Loucy (cell line): ENCODE results near the gene NHS.

Source experiments
- H2AFZ ChIP-seq: fragments of 200-600 bp; sonication (generic); 2 replicates; pipeline ENCODE4 v1.6.0; 2016; ENCODE audit warnings: antibody characterized with exemption, mild to moderate bottlenecking, low read length, moderate library complexity
- H3F3A ChIP-seq: fragments of 200-600 bp; 2 replicates; pipeline ENCODE4 v1.6.0; 2016; ENCODE audit warnings: antibody characterized with exemption, low read depth, mild to moderate bottlenecking
- H3K27me3 ChIP-seq: fragments of 200-600 bp; sonication (generic); 2 replicates; pipeline ENCODE4 v1.6.1; 2014; ENCODE audit warnings: low read length, mild to moderate bottlenecking; ENCODE audit not compliant: insufficient read depth, poor library complexity, severe bottlenecking
- H3K36me3 ChIP-seq: fragments of 200-600 bp; sonication (generic); 2 replicates; pipeline ENCODE4 v1.6.1; 2016; ENCODE audit warnings: low read length; ENCODE audit not compliant: insufficient read depth
- H3K4me1 ChIP-seq: fragments of 200-600 bp; sonication (generic); 2 replicates; pipeline ENCODE4 v1.5.1; 2014; ENCODE audit warnings: low read length, mild to moderate bottlenecking; ENCODE audit not compliant: insufficient read depth, poor library complexity, severe bottlenecking
- H3K4me2 ChIP-seq: fragments of 200-600 bp; sonication (generic); 2 replicates; pipeline ENCODE4 v1.6.0; 2014; ENCODE audit warnings: antibody characterized with exemption, low read length, low read depth, mild to moderate bottlenecking; ENCODE audit not compliant: poor library complexity, severe bottlenecking
- H3K4me3 ChIP-seq: fragments of 200-600 bp; sonication (generic); 2 replicates; pipeline ENCODE4 v1.5.1; 2014; ENCODE audit warnings: low read length, mild to moderate bottlenecking, mixed read lengths; ENCODE audit not compliant: poor library complexity, severe bottlenecking
- H3K79me2 ChIP-seq: fragments of 200-600 bp; sonication (generic); 2 replicates; pipeline ENCODE4 v1.6.1; 2014; ENCODE audit warnings: low read length; ENCODE audit not compliant: insufficient read depth
- H3K9ac ChIP-seq: fragments of 200-600 bp; sonication (generic); 2 replicates; pipeline ENCODE4 v1.6.0; 2014; ENCODE audit warnings: mild to moderate bottlenecking, low read depth, low read length, moderate library complexity; ENCODE audit not compliant: poor library complexity, severe bottlenecking
- H3K9me2 ChIP-seq: fragments of 200-600 bp; sonication (generic); replicated peaks from 2 replicates; pipeline ENCODE4 v1.6.1; 2016; ENCODE audit warnings: low read depth, low read length, mixed read lengths
- H3K9me3 ChIP-seq: fragments of 200-600 bp; sonication (generic); 2 replicates; pipeline ENCODE4 v1.6.1; 2014; ENCODE audit warnings: mild to moderate bottlenecking, antibody characterized with exemption, low read length, low read depth; ENCODE audit not compliant: insufficient read depth
- H4K20me1 ChIP-seq: fragments of 200-600 bp; sonication (generic); 2 replicates; pipeline ENCODE4 v1.6.0; 2014; ENCODE audit warnings: antibody characterized with exemption, low read length, mild to moderate bottlenecking; ENCODE audit not compliant: insufficient read depth, poor library complexity, severe bottlenecking
- EZH2phosphoT487 ChIP-seq: fragments of 200-600 bp; IDR thresholded peaks from 2 replicates; pipeline ENCODE4 v1.6.1; 2018; ENCODE audit warnings: antibody characterized with exemption, mild to moderate bottlenecking, moderate library complexity, borderline replicate concordance
- TF ChIP-seq, protein P1 (sequence below): fragments of 200-600 bp; sonication (generic); conservative IDR thresholded peaks from 2 replicates; pipeline ENCODE4 v1.5.1; 2014; ENCODE audit warnings: mild to moderate bottlenecking, antibody characterized with exemption, low read length

The NHS gene

DNA sequence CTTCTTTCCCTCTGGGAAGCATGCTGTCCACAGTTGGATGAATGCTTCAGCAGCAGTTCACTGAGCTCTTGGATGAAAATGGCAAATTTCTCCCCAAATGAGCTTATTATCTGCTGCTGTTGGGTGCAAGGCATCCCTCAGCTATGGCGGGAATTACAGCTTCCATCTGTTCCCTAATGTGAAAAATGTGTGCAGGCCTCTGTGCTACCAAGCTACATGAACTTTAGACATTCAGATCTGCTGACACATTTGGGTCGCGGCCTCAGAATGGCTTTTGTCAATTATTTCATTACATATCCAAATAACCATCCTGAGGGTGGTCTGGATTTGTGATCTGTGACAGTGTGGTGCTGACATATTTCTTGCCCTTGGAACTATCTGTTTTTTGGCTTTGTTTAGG is 242.8 kb downstream of the NHS start:
- TF ChIP-seq EZH2phosphoT487 = no peak
- TF ChIP-seq, protein P1, sequence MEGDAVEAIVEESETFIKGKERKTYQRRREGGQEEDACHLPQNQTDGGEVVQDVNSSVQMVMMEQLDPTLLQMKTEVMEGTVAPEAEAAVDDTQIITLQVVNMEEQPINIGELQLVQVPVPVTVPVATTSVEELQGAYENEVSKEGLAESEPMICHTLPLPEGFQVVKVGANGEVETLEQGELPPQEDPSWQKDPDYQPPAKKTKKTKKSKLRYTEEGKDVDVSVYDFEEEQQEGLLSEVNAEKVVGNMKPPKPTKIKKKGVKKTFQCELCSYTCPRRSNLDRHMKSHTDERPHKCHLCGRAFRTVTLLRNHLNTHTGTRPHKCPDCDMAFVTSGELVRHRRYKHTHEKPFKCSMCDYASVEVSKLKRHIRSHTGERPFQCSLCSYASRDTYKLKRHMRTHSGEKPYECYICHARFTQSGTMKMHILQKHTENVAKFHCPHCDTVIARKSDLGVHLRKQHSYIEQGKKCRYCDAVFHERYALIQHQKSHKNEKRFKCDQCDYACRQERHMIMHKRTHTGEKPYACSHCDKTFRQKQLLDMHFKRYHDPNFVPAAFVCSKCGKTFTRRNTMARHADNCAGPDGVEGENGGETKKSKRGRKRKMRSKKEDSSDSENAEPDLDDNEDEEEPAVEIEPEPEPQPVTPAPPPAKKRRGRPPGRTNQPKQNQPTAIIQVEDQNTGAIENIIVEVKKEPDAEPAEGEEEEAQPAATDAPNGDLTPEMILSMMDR = no peak
- Histone ChIP-seq H4K20me1 (no peaks in the 10 kb centered on the region), H3K4me3 (no peak overlapping the region), H3K4me2 (no peak overlapping the region), H3F3A (no peaks in the 10 kb centered on the region), H3K9me3 (no peaks in the 10 kb centered on the region), H3K79me2 (no peaks in the 10 kb centered on the region), H2AFZ (no peak overlapping the region), H3K36me3 (no peaks in the 10 kb centered on the region), H3K4me1 (no peaks in the 10 kb centered on the region), H3K27me3 (no peaks in the 10 kb centered on the region), H3K9ac (no peak overlapping the region), H3K9me2 (no peaks in the 10 kb centered on the region)

DNA sequence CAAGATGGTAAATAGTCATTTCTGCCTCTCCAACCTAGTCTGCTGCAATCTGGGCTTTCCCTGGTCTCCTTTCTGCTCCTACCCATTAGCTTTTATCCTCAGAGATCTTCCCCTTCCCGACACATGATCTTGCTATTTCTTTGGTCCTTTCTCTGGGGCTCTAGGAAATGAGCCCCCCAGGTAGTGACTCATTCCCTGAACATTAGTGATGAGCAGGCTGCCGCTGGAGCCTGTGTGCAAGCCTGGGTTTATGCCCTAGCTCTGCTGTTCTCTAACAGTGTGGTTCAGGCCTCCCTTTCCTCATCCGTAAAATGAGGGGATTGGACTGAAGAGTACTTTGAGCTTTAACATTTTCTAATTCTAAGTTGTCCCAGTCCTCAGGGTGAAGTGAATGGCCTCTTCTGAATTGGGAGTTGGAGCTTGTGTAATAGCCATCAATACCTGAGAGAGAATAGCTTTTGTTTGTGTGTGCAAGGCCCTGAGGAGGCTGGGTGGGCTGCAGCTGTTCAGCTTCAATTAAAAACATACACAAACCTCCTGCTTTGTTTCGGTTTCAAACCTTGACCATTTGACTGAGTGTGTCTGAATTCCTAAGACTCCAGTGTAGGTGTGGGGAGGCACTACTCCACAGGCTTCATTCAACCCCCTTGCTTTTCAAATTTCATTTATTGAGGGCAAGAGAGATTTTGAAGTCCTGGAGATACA is 246.7 kb downstream of the NHS start:
- H3K4me3 ChIP-seq = no peak overlapping the region
- H3K27me3 ChIP-seq = no peaks in the 10 kb centered on the region
- TF ChIP-seq EZH2phosphoT487 = no peak
- TF ChIP-seq, protein P1 = no peak
- H3K79me2 ChIP-seq = no peaks in the 10 kb centered on the region
- no peaks in the 10 kb centered on the region for H3K9me3 ChIP-seq
- no peaks in the 10 kb centered on the region for H3F3A ChIP-seq
- no peaks in the 10 kb centered on the region for H4K20me1 ChIP-seq
- no peaks in the 10 kb centered on the region for H3K36me3 ChIP-seq
- H3K9ac ChIP-seq = no peak overlapping the region
- no peak overlapping the region for H3K4me2 ChIP-seq
- H2AFZ ChIP-seq = no peak overlapping the region
- H3K4me1 ChIP-seq = no peaks in the 10 kb centered on the region
- no peaks in the 10 kb centered on the region for H3K9me2 ChIP-seq

DNA sequence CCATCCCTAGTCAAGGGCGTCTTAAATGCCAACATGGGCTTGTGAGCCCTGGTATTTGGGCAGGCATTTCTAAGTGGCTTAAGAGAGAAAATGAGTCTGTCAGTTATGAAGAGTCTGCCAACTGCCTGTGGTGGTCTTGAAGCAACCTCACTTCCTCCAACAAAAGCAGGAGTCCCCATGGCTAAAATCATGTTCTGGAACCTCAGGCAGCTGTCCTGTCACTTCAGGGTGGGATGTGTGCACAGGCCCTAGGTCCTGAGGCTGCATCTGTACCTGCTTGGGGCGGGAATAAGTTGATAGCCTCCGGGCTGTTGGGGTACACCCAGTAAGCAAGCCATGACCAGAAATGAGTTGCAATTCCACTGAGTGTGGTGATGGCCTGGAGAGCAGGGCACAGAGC is 247.3 kb downstream of the NHS start:
- H3K9ac ChIP-seq = no peak overlapping the region
- no peaks in the 10 kb centered on the region for H3K4me1 ChIP-seq
- H3K4me2 ChIP-seq = no peak overlapping the region
- H2AFZ ChIP-seq = no peak overlapping the region
- H4K20me1 ChIP-seq = no peaks in the 10 kb centered on the region
- TF ChIP-seq, protein P1 = no peak
- TF ChIP-seq EZH2phosphoT487 = no peak
- no peaks in the 10 kb centered on the region for H3K9me2 ChIP-seq
- H3K4me3 ChIP-seq = no peak overlapping the region
- no peaks in the 10 kb centered on the region for H3K9me3 ChIP-seq
- H3F3A ChIP-seq = no peaks in the 10 kb centered on the region
- no peaks in the 10 kb centered on the region for H3K79me2 ChIP-seq
- no peaks in the 10 kb centered on the region for H3K36me3 ChIP-seq
- H3K27me3 ChIP-seq = no peaks in the 10 kb centered on the region
